ENCODE results near the gene OR2AK2.

Gene OR2AK2
- 0 to 0.07 reads per million in 2 donors for total RNA-seq

- DNase-seq = no peak
Measured at GRCh38 chr1:247964933-247965332, at the start of gene OR2AK2. OR2AK2 (plus strand) TSS chr1:247965233; CDS start chr1:247965377, 144 bp downstream.

- no peak for DNase-seq
Measured at GRCh38 chr1:247919952-247920351, 45.1 kb upstream of the OR2AK2 start, which contains the start of gene OR2T8. OR2T8 (plus strand) TSS chr1:247920252; CDS start chr1:247921018, 766 bp downstream.

GRCh38 chr1:247923941-247924340 is 41.1 kb upstream of the OR2AK2 start:
- no peak for DNase-seq

- no peak for DNase-seq
Measured at GRCh38 chr1:247924868-247925267, 40.2 kb upstream of the OR2AK2 start, which contains the start of gene OR2AJ1. OR2AJ1 (plus strand) TSS chr1:247924889; CDS start chr1:247933769, 8,880 bp downstream.

- no peak for DNase-seq
Measured at GRCh38 chr1:247933989-247934388, 31.0 kb upstream of the OR2AK2 start.

GRCh38 chr1:247935781-247936180 is 29.3 kb upstream of the OR2AK2 start:
- no peak for DNase-seq

GRCh38 chr1:247936415-247936814 is 28.6 kb upstream of the OR2AK2 start:
- DNase-seq = no peak

- peak; percentile 36 to 94 (median 50) for DNase-seq
Measured at GRCh38 chr1:247936965-247937734, 27.9 kb upstream of the OR2AK2 start.

GRCh38 chr1:247942624-247943023 is 22.4 kb upstream of the OR2AK2 start:
- no peak for DNase-seq

GRCh38 chr1:247948558-247948957 is 16.5 kb upstream of the OR2AK2 start, which contains the start of gene OR2L8:
OR2L8 (plus strand) TSS chr1:247948858; CDS start chr1:247948858, 0 bp downstream.
- no peak for DNase-seq

GRCh38 chr1:247953408-247953807 is 11.6 kb upstream of the OR2AK2 start:
- no peak for DNase-seq

GRCh38 chr1:247961791-247962190 is 3.2 kb upstream of the OR2AK2 start:
- DNase-seq = no peak

- no peak for DNase-seq
Measured at GRCh38 chr1:247962911-247963588, 2.0 kb upstream of the OR2AK2 start.

- no peak for DNase-seq
Measured at GRCh38 chr1:247966532-247967204, 1.6 kb downstream of the OR2AK2 start.

- DNase-seq = no peak
Measured at GRCh38 chr1:247992986-247993385, 28.0 kb downstream of the OR2AK2 start.

GRCh38 chr1:247998811-247999210 is 33.8 kb downstream of the OR2AK2 start:
- DNase-seq = no peak

- DNase-seq = no peak
Measured at GRCh38 chr1:248000169-248000568, 35.1 kb downstream of the OR2AK2 start.

- no peak for DNase-seq
Measured at GRCh38 chr1:248007778-248008177, 42.7 kb downstream of the OR2AK2 start.

- no peak for DNase-seq
Measured at GRCh38 chr1:248009681-248010080, 44.6 kb downstream of the OR2AK2 start.

- DNase-seq = no peak
Measured at GRCh38 chr1:248013229-248013710, 48.2 kb downstream of the OR2AK2 start, which contains the start of gene OR2L5. OR2L5 (plus strand) TSS chr1:248013660; CDS start chr1:248021948, 8,288 bp downstream.

- DNase-seq = no peak
Measured at GRCh38 chr1:248015803-248016202, 50.8 kb downstream of the OR2AK2 start.

Measured in T-helper 2 cell (primary cell).